ENCODE data around the gene PMVK. TPM values are rescaled to one million over a fixed set of nuclear protein-coding genes. Genes with fewer than 3 reads are reported as not detected.
"Not testable (repeated sequence)": the region's sequence is repeated elsewhere in the genome, so short reads cannot be mapped to it uniquely, and the experiment has no call there.

PMVK gene
- total RNA-seq (ENCODE audit: low replicate concordance), result 11.7 and 20.7 TPM in 2 replicates

DNA sequence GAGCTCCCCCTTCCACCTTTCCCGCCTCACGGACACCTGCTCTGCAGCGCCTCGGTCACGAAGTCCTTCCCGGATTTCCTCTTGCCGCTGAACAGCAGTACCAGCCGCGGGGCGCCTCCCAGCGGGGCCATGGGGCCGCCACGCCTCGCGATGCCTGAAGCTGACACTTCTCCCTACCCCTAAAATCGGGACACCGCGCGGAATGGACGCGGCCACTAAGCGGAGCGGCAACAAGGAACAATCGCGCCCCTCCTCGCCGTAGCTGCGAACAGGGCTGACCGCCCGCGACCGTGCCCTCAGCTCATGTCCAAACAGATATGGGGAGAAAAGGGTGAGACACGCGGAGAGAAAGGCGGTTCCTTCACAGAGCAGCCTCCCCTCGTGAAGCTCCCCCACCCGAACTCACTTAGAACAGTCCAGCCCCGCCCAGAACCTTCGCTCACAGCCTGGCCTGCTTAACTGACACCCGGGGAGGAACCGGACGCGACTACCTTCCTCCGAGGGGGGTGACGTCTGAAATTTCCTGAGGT, at the start of gene PMVK:
Gene PMVK, minus strand, starts transcription at position 165 of the 530 bp plus-strand sequence. Its CDS starts 34 bp downstream, at position 131.
- TF ChIP-seq, protein P1, sequence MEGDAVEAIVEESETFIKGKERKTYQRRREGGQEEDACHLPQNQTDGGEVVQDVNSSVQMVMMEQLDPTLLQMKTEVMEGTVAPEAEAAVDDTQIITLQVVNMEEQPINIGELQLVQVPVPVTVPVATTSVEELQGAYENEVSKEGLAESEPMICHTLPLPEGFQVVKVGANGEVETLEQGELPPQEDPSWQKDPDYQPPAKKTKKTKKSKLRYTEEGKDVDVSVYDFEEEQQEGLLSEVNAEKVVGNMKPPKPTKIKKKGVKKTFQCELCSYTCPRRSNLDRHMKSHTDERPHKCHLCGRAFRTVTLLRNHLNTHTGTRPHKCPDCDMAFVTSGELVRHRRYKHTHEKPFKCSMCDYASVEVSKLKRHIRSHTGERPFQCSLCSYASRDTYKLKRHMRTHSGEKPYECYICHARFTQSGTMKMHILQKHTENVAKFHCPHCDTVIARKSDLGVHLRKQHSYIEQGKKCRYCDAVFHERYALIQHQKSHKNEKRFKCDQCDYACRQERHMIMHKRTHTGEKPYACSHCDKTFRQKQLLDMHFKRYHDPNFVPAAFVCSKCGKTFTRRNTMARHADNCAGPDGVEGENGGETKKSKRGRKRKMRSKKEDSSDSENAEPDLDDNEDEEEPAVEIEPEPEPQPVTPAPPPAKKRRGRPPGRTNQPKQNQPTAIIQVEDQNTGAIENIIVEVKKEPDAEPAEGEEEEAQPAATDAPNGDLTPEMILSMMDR (IDR thresholded peaks at IDR 0.05; ENCODE audit: insufficient read depth, low read length), result peak; percentile 38
- DNase-seq (ENCODE audit: low read depth), result peak; percentile 98
- H3K4me3 ChIP-seq (ENCODE audit: low read depth, low read length), result peak within 1 kb of the TSS; percentile 79

DNA sequence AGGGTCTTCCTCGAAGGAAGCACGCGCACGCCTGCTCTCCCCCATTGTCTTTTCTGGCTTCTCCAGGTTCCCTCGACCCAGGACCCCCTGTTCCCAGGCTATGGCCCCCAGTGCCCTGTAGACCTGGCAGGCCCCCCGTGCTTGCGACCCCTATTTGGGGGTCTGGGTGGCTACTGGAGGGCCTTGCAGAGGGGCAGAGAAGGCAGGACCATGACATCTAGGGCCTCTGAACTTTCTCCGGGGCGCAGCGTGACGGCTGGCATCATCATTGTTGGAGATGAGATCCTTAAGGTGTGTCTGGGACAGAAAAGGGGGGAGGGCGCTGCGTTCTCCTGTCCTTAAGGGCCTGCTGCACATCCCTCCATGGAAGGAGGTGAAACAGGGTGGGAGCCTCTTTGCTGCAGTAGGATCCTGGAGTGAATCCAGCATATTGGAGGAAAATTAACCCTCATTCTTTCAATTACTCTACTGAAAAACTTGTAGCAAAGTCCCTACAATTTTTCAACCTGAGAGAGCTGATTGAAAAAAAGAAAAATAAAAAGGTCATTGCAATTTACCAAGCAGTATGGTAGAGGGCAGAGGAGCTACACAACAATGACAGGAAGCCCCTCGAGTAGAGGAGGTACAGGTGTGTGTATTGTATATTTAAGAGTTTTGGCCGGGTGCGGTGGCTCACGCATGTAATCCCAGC, 47.4 kb upstream of the PMVK start:
- TF ChIP-seq, protein P1 (IDR thresholded peaks at IDR 0.05; ENCODE audit: insufficient read depth, low read length), result no peak
- no peak for DNase-seq (ENCODE audit: low read depth)
- peak overlapping the region; percentile 97 for H3K4me3 ChIP-seq (ENCODE audit: low read depth, low read length)

DNA sequence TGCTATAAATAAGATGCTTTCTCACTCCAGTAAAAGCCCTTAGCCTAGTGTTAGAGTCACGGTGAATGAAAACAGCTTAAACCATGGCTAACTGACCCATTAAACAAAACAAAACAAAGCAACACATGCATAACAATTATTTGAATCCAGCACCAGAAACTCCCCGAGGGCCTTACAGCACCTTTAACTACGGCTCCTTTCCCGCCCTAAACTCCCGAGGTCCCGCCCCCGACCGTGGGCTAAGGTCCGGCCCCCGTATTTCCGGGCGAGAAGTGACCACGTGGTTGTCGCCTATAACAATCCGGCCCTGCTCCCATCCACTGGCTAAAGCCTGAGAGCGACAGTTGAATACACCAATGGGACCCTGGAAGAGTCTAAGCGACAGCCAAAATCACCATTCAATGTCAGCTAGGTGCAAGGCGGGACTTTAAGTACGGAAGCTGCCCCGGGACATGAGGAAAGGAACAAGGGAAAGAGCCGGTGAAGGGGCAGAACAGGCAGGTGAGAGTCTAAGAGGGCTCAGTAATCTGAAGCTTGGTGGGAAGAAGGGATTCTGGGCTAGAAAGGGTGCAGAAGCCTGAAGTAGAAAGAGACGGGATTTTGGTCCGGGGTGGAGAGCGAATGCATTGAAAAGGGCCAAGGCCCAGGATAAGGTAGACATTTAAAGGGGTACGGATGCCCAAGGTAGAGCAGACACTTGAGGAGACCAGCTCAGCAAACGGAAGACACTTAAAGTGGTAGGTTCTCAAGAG, 46.6 kb upstream of the PMVK start, which contains the start of gene FLAD1:
Gene FLAD1, plus strand, starts transcription at position 448 of the 752 bp plus-strand sequence. CDS start 351 bp downstream, outside the sequence.
- peak within 1 kb of the TSS; percentile 97 for H3K4me3 ChIP-seq (ENCODE audit: low read depth, low read length)
- TF ChIP-seq, protein P1 (IDR thresholded peaks at IDR 0.05; ENCODE audit: insufficient read depth, low read length), result no peak
- DNase-seq (ENCODE audit: low read depth), result peak; percentile 100

DNA sequence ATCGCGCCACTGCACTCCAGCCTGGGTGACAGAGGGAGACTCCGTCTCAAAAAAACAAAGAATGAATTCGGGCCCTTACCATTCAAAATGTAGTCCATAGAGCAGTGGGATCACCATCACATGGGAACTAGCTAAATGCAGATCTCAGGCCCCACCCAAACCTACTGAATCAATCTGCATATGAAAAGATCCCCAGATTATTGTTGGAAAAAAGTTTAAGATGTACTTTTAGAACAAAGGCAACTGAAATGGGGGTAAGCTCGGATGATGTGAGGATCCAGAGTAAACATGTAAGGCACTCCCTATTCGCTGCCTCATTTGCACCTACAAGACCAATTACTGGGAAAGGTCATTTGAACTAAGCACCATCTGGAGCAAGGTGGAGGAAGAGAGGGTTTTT, 45.8 kb upstream of the PMVK start:
- peak overlapping the region; percentile 58 for H3K4me3 ChIP-seq (ENCODE audit: low read depth, low read length)
- no peak for DNase-seq (ENCODE audit: low read depth)
- TF ChIP-seq, protein P1 (IDR thresholded peaks at IDR 0.05; ENCODE audit: insufficient read depth, low read length), result no peak

DNA sequence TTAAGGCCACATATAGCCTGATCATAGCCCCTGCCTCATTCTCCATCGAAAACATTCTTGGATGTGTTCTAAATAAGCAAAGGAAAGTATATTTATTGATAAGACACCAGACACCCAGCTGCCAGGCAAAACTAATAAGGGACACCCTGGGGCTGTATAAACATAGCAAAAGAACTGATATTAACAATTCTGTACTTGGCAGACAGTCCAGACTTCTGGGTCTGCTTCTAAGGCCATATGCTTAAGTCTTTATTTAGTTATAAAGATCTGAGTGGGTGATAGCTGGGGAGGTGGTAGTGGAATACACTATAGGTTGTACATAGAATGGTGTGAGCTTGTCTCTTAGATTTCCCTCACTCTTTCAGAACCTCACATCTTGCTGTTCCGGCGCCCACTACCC, 41.8 kb upstream of the PMVK start:
- H3K4me3 ChIP-seq (ENCODE audit: low read depth, low read length), result no peak overlapping the region
- DNase-seq (ENCODE audit: low read depth), result no peak

DNA sequence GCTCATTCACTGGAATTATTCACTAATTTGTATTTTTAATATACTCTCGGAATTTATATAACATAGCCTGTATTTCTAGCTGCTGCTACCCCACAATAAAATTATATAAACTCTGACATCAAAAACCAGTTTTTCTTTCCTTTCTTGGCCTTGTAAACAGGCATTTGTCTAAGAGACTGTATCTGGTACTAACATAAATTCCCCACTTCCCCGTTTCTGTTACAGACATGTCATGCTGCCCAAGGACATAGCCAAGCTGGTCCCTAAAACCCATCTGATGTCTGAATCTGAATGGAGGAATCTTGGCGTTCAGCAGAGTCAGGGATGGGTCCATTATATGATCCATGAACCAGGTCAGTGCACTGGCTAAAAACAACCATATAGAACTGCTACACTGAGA, 41.2 kb upstream of the PMVK start:
- H3K4me3 ChIP-seq (ENCODE audit: low read depth, low read length); DNase-seq (ENCODE audit: low read depth): not testable (repeated sequence)

More for the DNA sequence above, 41.8 kb upstream of the PMVK start:
- TF ChIP-seq, protein P1 (IDR thresholded peaks at IDR 0.05; ENCODE audit: insufficient read depth, low read length), result no peak

All from fibroblast of the aortic adventitia (primary cell).